Daoy (cell line): ENCODE measurements around the gene DHRSX. TPM values are rescaled to one million over a fixed set of nuclear protein-coding genes. Genes with fewer than 3 reads are reported as not detected.
A peak's percentile ranks its signal among the peaks of the same experiment; 100 is the strongest.
"Not testable (repeated sequence)": the region's sequence is repeated elsewhere in the genome, so short reads cannot be mapped to it uniquely, and the experiment has no call there.

ENCODE experiments used
- DNase-seq: peaks from one replicate; pipeline ENCODE4 v3.0.0-alpha.2; 2015; ENCODE audit warnings: low read depth
- total RNA-seq: library from RNA; depleted of rRNA; stranded (reverse); fragments of >200 nt; shearing (Covaris generic); gene quantifications from 2 replicates; pipeline ENCODE4 v1.2.3, GENCODE V29; 2014

Gene DHRSX
- total RNA-seq, 1 experiment from 2014 or later: 12.3 TPM

DNA sequence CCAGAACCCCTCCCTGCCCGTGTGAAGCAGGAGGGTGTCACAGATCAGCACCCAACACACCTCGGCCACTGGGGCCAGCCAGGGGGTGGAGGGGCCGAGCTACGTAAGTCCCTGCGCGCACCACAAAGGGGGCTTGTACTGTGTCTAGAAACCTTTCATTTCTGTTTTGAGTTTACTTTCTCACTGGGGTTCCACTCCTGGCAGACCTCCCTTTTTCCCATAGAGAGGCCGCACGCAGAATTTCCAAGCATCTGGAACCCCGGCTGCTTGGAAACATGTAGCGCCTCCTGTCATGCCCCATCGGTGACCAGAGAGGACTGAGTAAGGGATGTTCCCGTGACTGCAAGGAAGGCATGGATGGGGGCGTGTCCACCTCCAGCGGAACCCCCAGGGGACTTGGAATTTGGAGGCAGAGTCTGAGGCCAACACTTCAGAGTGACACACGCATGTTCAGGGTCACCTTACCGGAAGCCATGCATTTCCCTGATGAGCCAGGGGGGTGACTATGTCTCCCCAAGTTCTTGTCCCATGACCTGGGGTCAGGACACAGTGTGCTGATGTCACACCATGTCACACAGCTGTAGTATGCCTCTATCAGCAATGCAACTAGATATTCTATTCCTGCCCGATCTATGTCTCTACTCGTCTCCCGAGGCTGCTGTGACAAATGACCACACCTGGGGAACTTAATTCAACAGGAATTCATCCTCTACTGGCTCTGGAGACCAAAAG is 105.3 kb downstream of the DHRSX start:
- no peak for DNase-seq

DNA sequence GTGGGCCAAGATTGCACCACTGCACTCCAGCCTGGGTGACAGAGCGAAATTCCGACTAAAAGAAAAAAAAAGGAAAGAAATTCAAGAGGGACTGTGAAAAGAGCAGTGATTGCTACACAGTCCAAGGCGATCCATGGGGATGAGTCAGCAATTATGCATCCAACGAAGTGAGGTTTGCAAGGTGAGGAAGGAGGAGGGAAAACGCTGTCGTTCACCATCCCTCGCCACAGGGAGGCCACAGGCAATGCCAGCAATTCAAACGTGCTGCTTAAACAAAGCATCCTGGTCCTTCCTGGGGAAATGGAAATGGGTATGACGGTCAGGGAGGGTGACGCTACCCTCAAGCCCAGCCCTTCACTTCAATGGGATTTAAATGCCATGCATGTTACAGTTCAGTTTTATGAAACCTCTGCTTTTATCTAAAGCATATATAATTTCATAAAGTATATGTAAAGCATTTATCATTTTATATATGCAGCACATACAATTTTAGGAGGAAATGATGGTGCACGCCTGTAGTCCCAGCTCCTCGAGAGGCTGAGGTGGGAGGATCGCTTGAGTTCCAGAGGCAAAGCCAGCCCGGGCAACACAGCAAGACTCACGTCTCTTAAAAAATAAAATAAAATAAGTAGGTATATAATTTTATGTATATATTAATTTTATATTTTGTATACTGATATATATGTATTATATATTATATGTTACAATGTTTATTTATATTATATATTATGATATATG is 108.7 kb downstream of the DHRSX start:
- peak; percentile 89 for DNase-seq

- DNase-seq: no peak
These were observed 110.0 kb downstream of the DHRSX start for GRCh38 chrX:2390754-2391153.

GRCh38 chrX:2389731-2390130 is 111.0 kb downstream of the DHRSX start:
- DNase-seq: not testable (repeated sequence)

GRCh38 chrX:2389324-2389723 is 111.5 kb downstream of the DHRSX start:
- DNase-seq: no peak

DNA sequence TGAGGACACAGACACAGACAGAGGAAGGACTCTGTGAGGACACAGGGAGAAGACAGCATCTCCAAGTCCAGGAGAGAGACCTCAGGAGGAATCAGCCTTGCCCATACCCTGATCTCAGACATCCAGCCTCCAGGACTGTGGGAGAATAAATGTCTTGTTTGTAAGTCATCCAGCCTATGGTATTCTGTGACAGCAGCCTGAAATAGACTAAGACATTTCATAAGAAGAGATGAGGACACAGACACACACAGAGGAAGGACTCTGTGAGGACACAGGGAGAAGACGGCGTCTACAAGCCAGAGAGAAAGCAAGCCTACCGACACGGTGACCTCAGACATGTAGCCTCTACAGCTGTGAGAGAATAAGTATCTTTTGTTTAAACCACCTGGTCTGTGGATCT is 112.1 kb downstream of the DHRSX start:
- no peak for DNase-seq

GRCh38 chrX:2387614-2388239 is 113.0 kb downstream of the DHRSX start:
- DNase-seq: no peak

GRCh38 chrX:2385224-2385623 is 115.6 kb downstream of the DHRSX start:
- DNase-seq: peak; percentile 49

DNA sequence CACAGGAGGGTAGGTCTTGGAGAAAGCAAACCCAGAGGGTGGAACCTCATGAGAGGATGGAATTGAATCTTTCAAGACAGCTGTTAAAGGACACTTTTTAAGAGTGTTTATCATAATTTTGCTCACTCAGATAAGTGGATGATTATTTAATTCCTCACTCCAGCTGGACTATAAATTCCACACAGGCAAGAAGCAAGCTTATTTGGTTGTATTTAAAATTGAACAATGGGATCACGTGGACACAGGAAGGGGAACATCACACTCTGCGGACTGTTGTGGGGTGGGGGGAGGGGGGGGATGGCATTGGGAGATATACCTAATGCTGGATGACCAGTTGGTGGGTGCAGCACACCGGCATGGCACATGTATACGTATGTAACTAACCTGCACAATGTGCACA is 116.3 kb downstream of the DHRSX start:
- DNase-seq: no peak

DNA sequence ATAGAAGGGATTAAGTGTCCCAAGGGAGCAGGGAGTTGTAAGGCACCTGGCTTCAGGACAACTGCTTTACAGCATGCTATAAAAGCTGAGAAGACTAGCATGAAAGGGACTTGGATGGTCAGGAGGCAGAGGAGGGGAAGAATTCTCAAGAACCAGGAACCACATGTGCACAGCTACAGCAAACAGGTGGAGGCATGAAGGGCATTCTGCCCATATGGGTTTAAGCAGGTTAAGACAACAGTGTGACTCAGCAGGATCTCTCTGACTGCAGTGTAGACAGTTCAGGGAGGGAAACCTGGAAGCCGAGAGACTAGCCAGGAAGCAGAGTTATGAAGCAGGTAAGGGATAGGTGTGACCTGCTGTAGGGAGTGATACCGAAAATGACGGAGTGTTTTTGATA is 117.0 kb downstream of the DHRSX start:
- no peak for DNase-seq

GRCh38 chrX:2383144-2383543 is 117.6 kb downstream of the DHRSX start:
- DNase-seq: no peak

DNA sequence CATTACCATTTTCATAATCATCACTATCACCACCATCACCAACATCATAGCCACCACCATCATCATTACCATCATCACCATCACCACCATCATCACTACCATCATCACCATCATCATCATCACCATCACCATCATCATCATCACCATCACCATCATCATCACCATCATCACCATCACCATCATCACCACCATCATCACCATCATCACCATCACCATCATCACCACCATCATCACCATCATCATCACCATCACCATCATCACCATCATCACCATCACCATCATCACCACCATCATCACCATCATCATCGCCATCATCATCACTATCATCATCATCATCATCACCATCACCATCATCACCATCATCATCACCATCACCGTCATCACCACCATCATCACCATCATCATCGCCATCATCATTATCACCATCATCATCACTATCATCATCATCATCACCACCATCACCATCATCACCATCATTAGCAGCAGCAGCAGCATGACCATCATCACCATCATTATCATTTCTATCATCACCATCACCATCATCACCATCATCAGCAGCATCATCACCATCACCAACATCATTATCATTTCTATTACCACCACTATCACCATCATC is 118.2 kb downstream of the DHRSX start:
- not testable (repeated sequence) for DNase-seq

DNA sequence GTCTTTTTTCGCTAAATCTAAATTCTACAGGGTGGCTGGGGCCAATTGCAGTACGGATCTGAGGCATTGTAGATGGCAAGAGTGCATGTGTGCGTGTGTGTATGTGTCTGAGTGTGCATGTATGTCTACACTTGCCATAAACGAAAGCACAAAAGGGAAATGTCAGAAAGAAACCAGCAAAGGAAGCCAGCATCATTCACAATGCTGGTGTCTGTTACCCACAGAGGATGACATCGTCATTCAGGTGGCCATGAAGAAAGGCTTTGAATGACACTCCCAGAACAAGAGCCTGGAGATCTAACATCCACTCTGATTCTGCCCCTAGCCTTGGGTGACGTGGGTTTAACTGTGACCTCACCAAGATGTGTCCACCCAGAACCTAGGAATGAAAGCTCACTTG is 124.6 kb downstream of the DHRSX start:
- no peak for DNase-seq

GRCh38 chrX:2374086-2374485 is 126.7 kb downstream of the DHRSX start:
- no peak for DNase-seq

GRCh38 chrX:2373615-2374014 is 127.2 kb downstream of the DHRSX start:
- DNase-seq: no peak

- no peak for DNase-seq
These were observed 129.6 kb downstream of the DHRSX start for GRCh38 chrX:2371026-2371711.

- DNase-seq: no peak
These were observed 130.3 kb downstream of the DHRSX start for GRCh38 chrX:2370456-2370855.

DNA sequence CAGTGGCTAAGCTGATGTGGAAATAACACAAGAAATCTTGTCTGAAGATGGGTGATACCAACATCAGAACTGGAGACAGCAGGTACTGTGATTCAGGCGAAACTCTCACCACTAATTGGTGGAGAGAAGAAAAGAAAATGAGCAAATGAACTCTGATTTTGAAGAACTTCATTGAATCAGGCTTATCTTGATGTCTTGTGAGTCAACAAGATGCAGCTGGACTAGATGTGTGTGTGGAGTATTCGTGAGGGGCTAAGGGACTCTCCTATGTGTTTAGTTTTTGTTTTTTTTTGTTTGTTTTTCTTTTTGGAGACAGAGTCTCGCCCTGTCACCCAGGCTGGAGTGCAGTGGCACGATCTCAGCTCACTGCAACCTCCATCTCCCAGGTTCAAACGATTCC is 131.6 kb downstream of the DHRSX start:
- DNase-seq: no peak

DNA sequence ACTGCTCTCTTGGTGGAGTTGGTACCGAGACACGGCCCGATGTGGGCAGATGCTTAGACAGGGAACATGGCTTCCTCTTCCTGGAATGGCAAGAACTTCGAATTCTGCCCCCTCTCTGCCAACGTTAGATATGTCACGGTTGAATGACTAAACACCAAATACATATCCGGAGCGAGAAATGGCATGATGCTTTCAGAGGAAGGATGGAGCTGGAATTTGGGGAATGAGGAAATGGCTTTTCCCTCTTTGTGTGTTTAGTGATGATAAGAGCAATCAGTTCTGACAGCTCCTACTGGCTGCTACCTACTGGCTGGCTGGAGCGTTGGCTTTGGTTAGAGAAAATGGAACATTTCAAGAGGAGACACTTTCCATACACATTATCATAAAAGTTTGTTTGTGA is 140.0 kb downstream of the DHRSX start:
- DNase-seq: no peak

- DNase-seq: not testable (repeated sequence)
These were observed 141.3 kb downstream of the DHRSX start for GRCh38 chrX:2359522-2359921.

- DNase-seq: peak; percentile 90
These were observed 148.5 kb downstream of the DHRSX start for GRCh38 chrX:2351999-2352995.
